Endothelial cell of umbilical vein (primary cell): ENCODE data around the gene PHC2. TPM values are rescaled to one million over a fixed set of nuclear protein-coding genes. Genes with fewer than 3 reads are reported as not detected.

Experiments used
- BruUV-seq: library from RNA; stranded (reverse); fragments of 400-500 nt; replicated peaks from 2 replicates; lab custom pipeline; 2021; lab: Mats Ljungman, UMichigan
- CTCF ChIA-PET: fragments of 300-600, 350-600 bp; sonication (Branson Sonifier 250); formaldehyde crosslinking; loops from one replicate; lab custom pipeline; 2021; ENCODE audit warnings: antibody characterized with exemption, inconsistent platforms; lab: Charles Lee
- POLR2A ChIA-PET: fragments of 300-600, 350-600 bp; sonication (Branson Sonifier 250); formaldehyde crosslinking; loops from one replicate; lab custom pipeline; 2021; ENCODE audit warnings: antibody characterized with exemption, inconsistent platforms; lab: Charles Lee
- DNase-seq: peaks from one replicate; pipeline ENCODE4 v3.0.0-alpha.2; 2011; ENCODE audit warnings: low read depth, low spot score
- FAIRE-seq: peaks from 2 replicates; lab custom pipeline; 2011; peaks lifted over from hg19 to GRCh38; lab: Jason Lieb, UNC
- H2AFZ ChIP-seq: 2 replicates; pipeline ENCODE4 v1.6.0; 2012; ENCODE audit warnings: low read depth, low read length, control low read depth, inconsistent platforms
- H3K27ac ChIP-seq: 2 replicates; pipeline ENCODE4 v1.5.1; 2011; ENCODE audit warnings: low read depth, mild to moderate bottlenecking, control low read depth, low read length, moderate library complexity; ENCODE audit not compliant: insufficient read depth
- H3K27me3 ChIP-seq, 2 experiments: 2 replicates each; pipeline versions ENCODE4 v1.6.0 to v1.6.1; 2011; ENCODE audit warnings: low read length in 2 of 2, mixed read lengths in 1 of 2; ENCODE audit not compliant: control insufficient read depth in 2 of 2, insufficient read depth in 2 of 2
- H3K36me3 ChIP-seq, 2 experiments: 2 replicates in 1 of 2; 3 replicates in 1 of 2; pipeline ENCODE4 v1.5.1; 2011; ENCODE audit warnings: low read length in 2 of 2, mild to moderate bottlenecking in 1 of 2, moderate library complexity in 1 of 2; ENCODE audit not compliant: control insufficient read depth in 2 of 2, insufficient read depth in 2 of 2; ENCODE audit errors: extremely low read depth in 1 of 2
- H3K4me1 ChIP-seq: 3 replicates; pipeline ENCODE4 v1.5.1; 2011; ENCODE audit warnings: mild to moderate bottlenecking, low read length; ENCODE audit not compliant: control insufficient read depth, insufficient read depth; ENCODE audit errors: extremely low read depth
- H3K4me2 ChIP-seq: 2 replicates; pipeline ENCODE4 v1.6.1; 2011; ENCODE audit warnings: low read length, control low read depth, mixed read lengths; ENCODE audit not compliant: insufficient read depth
- H3K4me3 ChIP-seq, 3 experiments: fragments of 200-600 bp in 1 of 3; sonication (generic), shearing (Covaris generic) in 1 of 3; replicated peaks in 1 of 3; 2 replicates each; pipeline ENCODE4 v1.5.1; 2011 to 2016; ENCODE audit warnings: control low read depth in 3 of 3, low read length in 3 of 3, mild to moderate bottlenecking in 2 of 3, inconsistent platforms in 1 of 3, low read depth in 1 of 3, moderate library complexity in 1 of 3; ENCODE audit not compliant: insufficient read depth in 1 of 3
- H3K79me2 ChIP-seq: 2 replicates; pipeline ENCODE4 v1.6.0; 2012; ENCODE audit warnings: low read length, inconsistent platforms; ENCODE audit not compliant: control insufficient read depth, insufficient read depth
- H3K9ac ChIP-seq: replicated peaks from 2 replicates; pipeline ENCODE3; 2011; ENCODE audit warnings: low read length, control low read depth; ENCODE audit not compliant: insufficient read depth; ENCODE audit errors: extremely low read depth
- H3K9me1 ChIP-seq: replicated peaks from 3 replicates; pipeline ENCODE4 v1.6.0; 2011; ENCODE audit warnings: mild to moderate bottlenecking, low read length; ENCODE audit not compliant: control insufficient read depth, insufficient read depth; ENCODE audit errors: extremely low read depth
- H3K9me3 ChIP-seq: replicated peaks from 2 replicates; pipeline ENCODE4 v1.5.1; 2012; ENCODE audit warnings: low read length, inconsistent platforms; ENCODE audit not compliant: control insufficient read depth, insufficient read depth
- H4K20me1 ChIP-seq: replicated peaks from 2 replicates; pipeline ENCODE3; 2011; ENCODE audit warnings: mild to moderate bottlenecking, low read length; ENCODE audit not compliant: control insufficient read depth, insufficient read depth; ENCODE audit errors: extremely low read depth
- CTCF ChIP-seq, 2 donors: IDR thresholded peaks; 1 replicate in 1 of 2; 2 replicates in 1 of 2; pipeline ENCODE4 v1.5.1; 2011; ENCODE audit warnings: low read length in 2 of 2, mild to moderate bottlenecking in 2 of 2, moderate library complexity in 2 of 2, control low read depth in 1 of 2, inconsistent platforms in 1 of 2, low read depth in 1 of 2; ENCODE audit not compliant: insufficient read depth in 1 of 2; ENCODE audit errors: extremely low read depth in 1 of 2
- EZH2 ChIP-seq: IDR thresholded peaks from 2 replicates; pipeline ENCODE4 v1.6.1; 2012; ENCODE audit warnings: borderline replicate concordance, low read depth, mild to moderate bottlenecking, moderate library complexity, low read length, inconsistent platforms; ENCODE audit not compliant: severe bottlenecking
- FOS ChIP-seq: IDR thresholded peaks from 2 replicates; pipeline ENCODE4 v1.6.1; 2011; ENCODE audit warnings: mild to moderate bottlenecking, low read length, moderate library complexity, borderline replicate concordance; ENCODE audit not compliant: insufficient read depth
- GATA2 ChIP-seq: IDR thresholded peaks from 2 replicates; pipeline ENCODE4 v1.7.0; 2011; ENCODE audit warnings: low read depth, mild to moderate bottlenecking, moderate library complexity, mixed read lengths, low read length; ENCODE audit not compliant: insufficient read length, insufficient read depth
- JUN ChIP-seq: IDR thresholded peaks from 2 replicates; pipeline ENCODE4 v1.6.1; 2011; ENCODE audit warnings: borderline replicate concordance, low read depth; ENCODE audit not compliant: insufficient read length, insufficient read depth
- MYC ChIP-seq: IDR thresholded peaks from one replicate; pipeline ENCODE4 v1.6.1; 2011; ENCODE audit warnings: mild to moderate bottlenecking, low read depth, low read length
- POLR2A ChIP-seq: IDR thresholded peaks from 2 replicates; pipeline ENCODE4 v1.6.1; 2012; ENCODE audit warnings: low read depth, mild to moderate bottlenecking, control low read depth, low read length
- POLR2AphosphoS5 ChIP-seq: IDR thresholded peaks from 2 replicates; pipeline ENCODE4 v1.6.1; 2012; ENCODE audit warnings: low read depth, mild to moderate bottlenecking, control low read depth, low read length, moderate library complexity; ENCODE audit not compliant: insufficient read depth
- dilution Hi-C: fragments of 300-500 bp; cut with MboI; formaldehyde crosslinking; loops from one replicate; pipeline ENCODE4 v1.15.0; 2019; ENCODE audit warnings: low sequenced_read_pairs; ENCODE audit not compliant: extremely low pct_ligation_motif_present
- intact Hi-C: fragments of 100-400 bp; cut with micrococcal nuclease; formaldehyde crosslinking; loops from one replicate; pipeline ENCODE4 v1.10.0; 2022
- polyA plus RNA-seq, 4 experiments: library from polyadenylated mRNA; depleted of rRNA in 3 of 4; stranded (reverse) in 3 of 4; unstranded in 1 of 4; fragments of >200 nt; gene quantifications; 2 replicates each; pipeline versions ENCODE4 v1.2.1 to v1.2.3, GENCODE V29; 2011 to 2012; ENCODE audit warnings: missing spikeins in 1 of 4
- total RNA-seq: library from RNA; stranded (reverse); gene quantifications from 2 replicates; pipeline ENCODE4 v1.2.3, GENCODE V29; 2021
- TF ChIP-seq, protein P1 (sequence below): IDR thresholded peaks from 2 replicates; pipeline ENCODE4 v1.6.1; 2011; ENCODE audit not compliant: insufficient read depth, insufficient read length

The PHC2 gene
- total and polyA plus RNA-seq, 2 donors (not counting 3 experiments of a cell fraction or from before 2014, with no cell fraction given), result 65.6 to 79.0 TPM

DNA sequence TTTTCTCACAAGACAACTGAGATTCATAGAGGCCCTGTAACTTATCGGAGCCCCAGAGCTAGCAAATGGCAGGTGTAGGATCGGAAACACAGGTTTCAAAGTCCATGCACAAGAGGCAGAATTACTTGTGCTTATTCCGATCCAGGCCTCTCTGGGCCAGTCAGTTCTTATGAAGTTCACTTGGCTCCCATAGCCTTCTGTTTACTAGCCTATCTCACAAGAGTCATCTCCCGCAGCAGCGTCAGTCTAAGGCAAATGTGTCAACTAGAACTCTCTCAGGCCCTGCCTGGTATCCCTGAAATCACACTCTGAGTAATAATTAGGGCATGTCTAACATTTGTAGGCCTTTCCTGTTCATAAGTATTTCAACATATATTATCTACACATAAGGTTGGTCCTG lies 43.3 kb downstream of the PHC2 start:
- TF ChIP-seq MYC, result no peak
- TF ChIP-seq FOS, result no peak
- no peak for TF ChIP-seq POLR2AphosphoS5
- TF ChIP-seq, protein P1, sequence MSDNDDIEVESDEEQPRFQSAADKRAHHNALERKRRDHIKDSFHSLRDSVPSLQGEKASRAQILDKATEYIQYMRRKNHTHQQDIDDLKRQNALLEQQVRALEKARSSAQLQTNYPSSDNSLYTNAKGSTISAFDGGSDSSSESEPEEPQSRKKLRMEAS, result no peak
- no peak for TF ChIP-seq CTCF (IDR thresholded peaks at IDR 0.05; ENCODE audit: extremely low read depth in 1 of 2, insufficient read depth in 1 of 2, low read depth in 1 of 2, low read length in 2 of 2)
- no peak for TF ChIP-seq POLR2A
- no peak for TF ChIP-seq JUN
- TF ChIP-seq EZH2, result no peak
- TF ChIP-seq GATA2, result no peak
- dilution Hi-C loops (no loop called here), intact Hi-C loops (no loop called here)
- no peaks in the 10 kb centered on the region for H3K9me3 ChIP-seq
- no peak overlapping the region for H2AFZ ChIP-seq
- H4K20me1 ChIP-seq, result no peaks in the 10 kb centered on the region
- H3K79me2 ChIP-seq, result no peaks in the 10 kb centered on the region
- FAIRE-seq (no peak), DNase-seq (no peak)
- H3K9ac ChIP-seq, result no peak overlapping the region
- H3K4me3 ChIP-seq, result no peak overlapping the region
- no peaks in the 10 kb centered on the region for H3K27me3 ChIP-seq
- CTCF ChIA-PET, result interaction anchor here (0.7 to 2.8 kb wide), 2 partner anchors 12 to 92 kb away, joined by 3 to 8 read pairs; no protein-coding TSS in a partner anchor
- no peaks in the 10 kb centered on the region for H3K4me1 ChIP-seq
- no peaks in the 10 kb centered on the region for H3K36me3 ChIP-seq
- H3K4me2 ChIP-seq, result no peak overlapping the region
- no peaks in the 10 kb centered on the region for H3K9me1 ChIP-seq
- no peak overlapping the region for H3K27ac ChIP-seq
- POLR2A ChIA-PET, result no interaction called here
- no TSS peak for BruUV-seq
